Measurements from ENCODE around the gene UBAC2.

The UBAC2 gene

GRCh38 chr13:99200432-99201167, at the start of gene UBAC2:
Gene UBAC2, plus strand, starts transcription at chr13:99200854. Its CDS starts 55 bp downstream, at chr13:99200909.
- DNase-seq (ENCODE audit: low read depth), result peak; percentile 88

GRCh38 chr13:99151516-99151915, 49.1 kb upstream of the UBAC2 start:
- no peak for DNase-seq (ENCODE audit: low read depth)

GRCh38 chr13:99153219-99153618, 47.4 kb upstream of the UBAC2 start:
- no peak for DNase-seq (ENCODE audit: low read depth)

DNA sequence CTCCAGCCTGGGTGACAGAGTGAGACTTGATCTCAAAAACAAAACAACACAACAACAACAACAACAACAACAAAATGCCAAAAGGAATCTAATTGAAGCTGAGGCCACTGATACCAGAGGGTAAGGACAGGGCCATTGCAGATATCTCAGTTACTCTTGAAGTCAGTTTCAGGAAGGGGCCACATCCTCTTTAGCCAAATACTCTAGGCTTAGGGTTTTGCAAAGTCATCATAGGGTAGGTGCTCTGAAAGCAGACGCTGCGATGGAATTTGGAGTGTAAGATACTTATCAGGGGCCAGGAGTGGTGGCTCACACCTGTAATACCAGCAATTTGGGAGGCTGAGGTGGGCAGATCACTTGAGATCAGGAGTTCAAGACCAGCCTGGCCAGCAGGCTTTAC, 46.6 kb upstream of the UBAC2 start:
- no peak for DNase-seq (ENCODE audit: low read depth)

DNA sequence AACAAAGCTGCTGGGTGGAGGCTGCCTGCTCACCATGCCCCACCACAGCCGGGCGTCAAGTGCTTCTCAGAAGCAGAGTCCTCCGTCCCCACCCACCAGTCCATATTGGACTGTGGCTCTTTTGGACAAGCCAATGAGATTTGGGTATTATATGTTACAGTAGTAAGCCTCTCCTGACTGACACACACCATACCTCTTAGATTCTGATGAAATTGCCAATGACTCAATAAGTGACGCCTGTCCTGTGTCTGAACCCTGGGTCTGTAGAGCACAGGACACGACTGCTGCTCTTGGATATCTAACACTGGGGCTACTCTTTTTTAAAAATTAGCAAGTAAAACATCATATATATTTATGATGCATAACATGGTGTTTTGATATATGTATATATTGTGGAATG, 44.8 kb upstream of the UBAC2 start:
- DNase-seq (ENCODE audit: low read depth), result no peak

DNA sequence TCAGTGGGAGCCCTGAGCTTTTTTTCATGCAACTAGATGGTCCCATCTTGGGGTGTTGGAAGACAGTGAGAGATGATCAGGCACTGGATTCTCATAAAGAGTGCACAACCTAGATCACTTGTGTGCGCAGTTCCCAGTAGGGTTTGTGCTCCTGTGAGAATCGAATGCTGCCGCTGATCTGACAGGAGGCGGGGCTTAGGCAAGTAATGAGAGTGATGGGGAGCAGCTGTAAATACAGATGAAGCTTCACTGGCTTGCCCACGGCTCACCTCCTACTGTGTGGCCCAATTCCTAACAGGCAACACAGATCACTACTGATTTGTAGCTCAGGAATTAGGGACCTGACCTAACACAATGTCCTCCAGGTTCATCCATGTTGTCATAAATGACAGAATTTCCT, 43.6 kb upstream of the UBAC2 start:
- DNase-seq (ENCODE audit: low read depth), result no peak

GRCh38 chr13:99158846-99159245, 41.8 kb upstream of the UBAC2 start:
- DNase-seq (ENCODE audit: low read depth), result no peak

DNA sequence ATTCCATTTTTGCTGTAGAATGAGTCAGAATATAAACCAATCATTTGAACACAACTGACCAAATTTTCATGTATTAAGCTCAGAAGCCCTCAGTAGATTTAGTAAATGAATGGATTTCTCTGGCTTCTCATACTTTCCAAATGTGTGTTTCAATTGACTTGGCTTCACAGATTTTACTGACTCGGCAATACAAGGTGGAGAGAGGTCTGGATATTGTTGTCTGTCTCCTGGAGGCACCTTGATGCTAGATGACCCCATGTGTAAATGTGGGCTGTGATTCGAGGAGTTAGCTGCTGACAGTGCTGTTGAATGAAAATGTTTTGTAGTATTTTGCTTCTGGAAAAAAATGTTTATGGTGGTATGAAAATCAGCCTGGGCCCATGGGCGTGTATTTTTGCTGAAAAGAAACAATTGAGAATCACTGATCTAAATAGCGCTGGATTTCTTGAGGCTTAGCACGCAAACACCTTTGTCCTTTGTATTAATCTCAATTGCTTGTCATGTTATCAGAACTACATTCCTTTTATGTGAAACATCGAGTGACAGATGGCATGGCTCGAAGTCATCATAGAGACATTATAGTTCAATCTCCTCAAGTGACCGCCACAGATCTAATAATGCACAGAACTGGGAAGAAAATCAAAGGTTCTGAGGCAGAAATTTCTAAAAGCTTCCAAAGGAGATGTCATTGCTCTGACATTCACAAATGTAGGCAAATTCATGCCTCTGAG, 41.2 kb upstream of the UBAC2 start:
- DNase-seq (ENCODE audit: low read depth), result no peak

DNA sequence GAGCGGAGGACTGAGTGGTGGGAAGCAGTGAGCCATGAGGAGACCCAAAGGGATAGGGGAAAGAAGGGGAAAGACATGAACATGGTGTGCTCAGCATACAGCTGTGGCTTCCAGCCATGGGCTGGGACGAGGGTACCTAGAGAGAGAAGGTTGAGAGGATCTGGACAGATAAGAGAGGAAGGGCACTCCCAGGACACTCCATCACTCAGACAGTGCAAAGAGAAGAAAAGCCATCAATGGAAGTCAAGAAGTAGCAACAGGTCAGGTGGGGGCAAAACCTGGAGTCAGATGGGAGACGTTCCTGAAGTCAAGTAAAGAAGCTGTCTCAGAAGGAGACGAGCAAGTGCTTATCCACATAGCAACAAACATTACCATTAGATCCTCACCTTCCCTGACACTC, 40.2 kb upstream of the UBAC2 start:
- DNase-seq (ENCODE audit: low read depth), result no peak

DNA sequence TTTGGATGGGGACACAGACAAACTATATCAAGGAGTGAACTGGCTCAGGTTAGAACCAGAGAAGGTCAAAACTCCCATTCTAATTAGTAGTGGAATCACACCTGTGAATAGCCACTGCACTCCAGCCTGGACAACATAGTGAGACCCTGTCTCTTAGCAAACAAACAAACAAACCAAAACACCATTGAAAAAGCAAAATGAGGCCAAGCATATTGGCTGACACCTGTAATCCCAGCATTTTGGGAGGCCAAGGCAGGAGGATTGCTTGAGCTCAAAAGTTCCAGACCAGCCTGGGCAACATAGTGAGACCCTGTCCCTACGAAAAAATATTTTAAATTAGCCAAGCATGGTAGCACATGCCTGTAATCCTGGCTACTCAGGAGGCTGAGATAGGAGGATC, 39.1 kb upstream of the UBAC2 start:
- DNase-seq (ENCODE audit: low read depth), result no peak

DNA sequence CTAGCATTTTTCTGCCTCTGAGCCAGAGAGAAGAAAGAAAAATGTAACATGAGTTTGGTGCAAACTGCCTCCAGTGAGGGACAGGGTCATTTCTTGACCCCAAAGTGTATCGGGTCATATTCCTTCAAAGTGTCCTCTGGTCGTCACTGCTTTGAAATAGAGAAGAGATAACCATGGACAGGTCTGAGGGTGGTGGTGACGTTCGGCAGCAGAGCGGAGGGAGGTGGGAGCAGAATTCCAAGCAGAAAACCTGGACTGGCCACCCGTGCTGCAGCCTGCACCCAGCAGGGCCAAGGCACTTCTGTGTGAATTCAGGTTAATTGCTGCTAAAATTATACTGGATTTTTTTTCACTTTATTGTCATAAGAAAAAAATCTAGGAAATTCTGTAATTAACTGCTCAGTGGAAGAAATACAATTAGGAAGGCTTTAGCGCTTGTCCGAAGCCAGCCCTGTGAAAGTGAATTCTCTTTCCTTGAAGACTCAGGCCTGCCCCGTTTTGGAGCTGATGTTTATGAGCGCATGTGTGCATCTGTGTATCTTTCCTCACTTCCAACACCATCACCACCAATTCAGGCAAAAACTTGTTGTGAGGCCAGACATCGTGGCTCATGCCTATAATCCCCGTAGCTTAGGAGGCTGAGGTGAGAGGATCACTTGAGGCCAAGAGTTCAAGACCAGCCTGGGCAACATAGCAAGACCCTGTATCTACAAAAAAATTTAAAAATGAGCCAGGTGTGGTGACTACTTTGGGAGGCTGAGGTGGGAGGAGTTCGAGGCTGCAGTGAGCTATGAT, 37.9 kb upstream of the UBAC2 start:
- no peak for DNase-seq (ENCODE audit: low read depth)

DNA sequence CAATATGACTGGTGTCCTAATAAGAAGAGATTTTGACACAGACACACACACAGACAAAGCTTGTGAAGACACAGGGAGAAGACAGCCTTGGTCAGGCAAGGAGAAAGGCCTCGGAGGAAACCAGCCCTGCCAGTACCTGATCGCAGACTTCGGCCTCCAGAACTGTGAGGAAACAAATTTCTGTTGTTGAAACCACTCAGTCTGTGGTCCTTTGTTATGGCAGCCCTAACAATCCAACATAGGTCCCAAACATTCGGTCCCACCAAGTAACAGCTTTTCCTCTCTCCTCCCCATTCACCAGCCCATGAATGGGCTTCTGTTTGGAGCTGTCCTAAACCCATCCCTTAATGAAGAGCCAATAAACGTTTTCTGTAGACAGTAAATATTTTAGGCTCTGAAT, 36.4 kb upstream of the UBAC2 start:
- no peak for DNase-seq (ENCODE audit: low read depth)

DNA sequence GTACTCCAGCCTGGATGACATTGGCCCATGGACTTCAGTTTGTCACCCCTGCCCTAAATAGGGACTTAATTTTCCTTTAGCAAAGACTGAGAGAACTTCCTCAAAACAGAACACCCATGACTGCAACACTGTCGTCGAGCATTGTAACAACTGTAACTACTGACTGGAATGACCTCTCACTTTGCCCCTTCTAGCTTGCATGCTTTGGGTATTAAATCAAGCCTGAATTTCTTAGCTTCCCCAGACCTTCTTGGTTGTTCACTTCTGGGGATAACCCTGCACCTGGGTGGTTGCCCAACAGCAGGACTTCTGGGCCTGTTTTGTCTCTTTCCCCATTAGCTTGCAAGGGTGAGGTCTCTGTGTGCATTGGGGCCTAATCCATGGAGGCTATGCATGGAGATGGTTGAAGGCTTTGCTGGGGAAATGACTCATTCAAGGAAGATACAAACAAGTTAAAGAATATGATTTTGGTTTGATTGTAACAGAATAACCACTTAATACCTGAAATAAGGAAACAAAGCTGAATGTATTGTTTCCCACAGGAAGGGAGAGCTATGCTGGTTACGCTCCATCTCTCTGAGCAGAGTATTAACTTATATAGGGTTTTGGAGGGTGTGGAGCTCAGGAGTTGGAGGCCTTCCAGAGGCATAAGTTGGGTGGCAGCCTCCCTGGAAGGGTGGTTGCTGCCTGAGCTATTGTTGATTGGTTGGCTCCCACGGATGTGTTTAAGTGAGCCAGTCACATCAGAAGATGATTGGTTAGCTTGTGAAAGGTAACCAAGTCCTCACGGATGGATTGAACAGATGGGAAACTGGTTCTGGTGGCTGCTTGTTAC, 34.7 kb upstream of the UBAC2 start:
- no peak for DNase-seq (ENCODE audit: low read depth)

- DNase-seq (ENCODE audit: low read depth), result no peak
These were observed 27.7 kb upstream of the UBAC2 start for GRCh38 chr13:99172951-99173350.

DNA sequence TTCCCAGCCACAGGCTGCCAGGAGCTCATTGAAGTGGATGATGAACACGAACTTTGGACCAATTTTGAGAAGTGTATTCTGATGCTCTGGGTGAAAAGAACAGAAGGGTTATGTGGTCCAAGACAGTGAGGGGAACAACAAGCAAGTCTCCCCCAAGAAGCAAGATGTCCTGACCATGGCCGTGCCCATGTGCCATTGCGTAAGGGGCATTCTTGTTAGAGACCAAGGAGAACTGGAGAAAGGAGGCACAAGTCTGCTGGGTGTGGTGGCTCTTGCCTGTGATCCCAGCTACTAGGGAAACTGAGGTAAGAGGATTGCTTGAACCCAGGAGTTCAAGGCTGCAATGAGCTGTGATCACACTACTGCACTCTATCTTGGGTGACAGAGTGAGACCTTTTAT, 27.0 kb upstream of the UBAC2 start:
- no peak for DNase-seq (ENCODE audit: low read depth)

- DNase-seq (ENCODE audit: low read depth), result no peak
These were observed 26.0 kb upstream of the UBAC2 start for GRCh38 chr13:99174533-99175100.

- peak; percentile 63 for DNase-seq (ENCODE audit: low read depth)
These were observed 24.1 kb upstream of the UBAC2 start for GRCh38 chr13:99176309-99177276.

DNA sequence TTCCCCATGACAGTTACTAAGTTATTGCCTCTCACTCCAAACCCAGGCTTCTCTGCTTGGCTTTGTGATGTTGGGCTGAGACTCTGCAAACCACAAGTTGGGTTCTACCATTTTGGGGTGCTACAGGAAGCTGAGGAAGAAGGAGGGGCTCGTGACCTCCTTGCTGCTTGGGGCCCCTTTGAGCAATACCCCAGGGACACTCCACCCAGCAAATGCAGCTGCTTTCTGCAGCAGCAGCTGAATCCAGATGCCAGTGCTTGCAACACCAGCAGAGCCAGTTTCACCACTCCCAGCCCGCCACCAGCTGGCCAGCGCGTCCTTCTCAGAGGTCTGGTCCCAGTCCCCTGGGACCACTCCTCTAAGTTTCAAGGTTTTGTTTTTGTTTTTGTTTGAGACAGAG, 22.0 kb upstream of the UBAC2 start:
- no peak for DNase-seq (ENCODE audit: low read depth)

DNA sequence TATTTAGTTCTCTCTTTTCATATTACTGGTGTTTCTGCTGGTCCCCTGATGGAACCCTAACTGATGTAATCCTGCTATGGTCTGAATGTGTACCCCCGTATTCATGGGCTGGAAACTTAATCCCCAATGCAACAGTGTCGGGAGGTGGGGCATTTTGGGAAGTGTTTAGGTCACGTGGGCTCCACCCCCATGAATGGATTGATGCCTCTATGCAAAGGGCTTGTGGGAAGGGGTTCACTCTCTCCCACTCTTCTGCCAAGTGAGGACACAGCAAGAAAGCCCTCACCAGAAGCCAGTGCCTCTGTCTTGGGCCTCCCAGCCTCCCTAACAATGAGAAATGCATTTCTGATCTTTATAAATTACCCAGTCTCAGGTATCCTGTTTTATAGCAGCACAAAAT, 21.2 kb upstream of the UBAC2 start:
- no peak for DNase-seq (ENCODE audit: low read depth)

DNA sequence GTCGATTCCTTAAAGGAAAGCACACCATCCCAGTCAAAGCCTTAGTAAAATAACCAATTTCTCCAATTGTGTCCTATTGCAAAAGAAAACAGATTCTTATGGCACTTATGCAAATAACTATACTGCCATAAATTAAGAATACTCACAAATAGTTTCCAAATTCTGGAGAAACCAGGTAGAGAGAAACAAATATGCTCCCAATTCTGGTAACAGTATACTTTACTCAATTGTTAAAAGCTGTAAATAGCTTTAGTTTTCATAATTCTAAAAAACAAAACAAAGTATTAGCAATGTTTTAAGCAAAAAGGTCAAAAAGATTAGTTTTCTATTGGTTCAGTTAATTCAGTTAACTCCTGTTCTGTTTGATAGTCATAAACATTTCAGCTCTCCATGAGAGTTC, 18.2 kb upstream of the UBAC2 start:
- no peak for DNase-seq (ENCODE audit: low read depth)

- DNase-seq (ENCODE audit: low read depth), result no peak
These were observed 15.0 kb upstream of the UBAC2 start for GRCh38 chr13:99185606-99186005.
